Body of pancreas (tissue), 4 donors: Measurements from ENCODE around the gene NEU3. TPM values are rescaled to one million over a fixed set of nuclear protein-coding genes. Genes with fewer than 3 reads are reported as not detected.

Source experiments
- ATAC-seq: fragments of 150-250 bp; one replicate; pipeline ENCODE4 v1.9.1; 2016
- DNase-seq, 4 donors: peaks; one replicate each; pipeline ENCODE4 v3.0.0-alpha.2; 2019
- H3K27ac ChIP-seq, 4 donors: fragments of 200-600 bp; sonication (generic); 1 replicate in 3 of 4; 2 replicates in 1 of 4; pipeline versions ENCODE4 v1.5.1 to v1.6.1; 2016 to 2019; ENCODE audit warnings: mild to moderate bottlenecking in 1 of 4, mixed read lengths in 1 of 4, moderate library complexity in 1 of 4
- H3K27me3 ChIP-seq, 2 donors: fragments of 200-600 bp; sonication (generic); one replicate each; pipeline ENCODE4 v1.6.0; 2016; ENCODE audit warnings: mild to moderate bottlenecking in 1 of 2
- H3K36me3 ChIP-seq, 2 donors: fragments of 200-600 bp; sonication (generic); replicated peaks in 1 of 2; 2 replicates each; pipeline ENCODE4 v1.5.1; 2016; ENCODE audit warnings: low read depth in 2 of 2; ENCODE audit not compliant: insufficient read depth in 1 of 2
- H3K4me1 ChIP-seq: fragments of 200-600 bp; sonication (generic); one replicate; pipeline ENCODE4 v1.6.0; 2016
- H3K4me3 ChIP-seq, 2 donors: fragments of 200-600 bp; sonication (generic); 1 replicate in 1 of 2; 2 replicates in 1 of 2; pipeline ENCODE4 v1.5.1; 2016 to 2019
- H3K9me3 ChIP-seq, 3 donors: fragments of 200-600 bp; sonication (generic); 1 replicate in 2 of 3; 2 replicates in 1 of 3; pipeline ENCODE4 v1.5.1; 2016
- CTCF ChIP-seq, 7 experiments: fragments of 450-650 bp in 4 of 7; fragments of 200-600 bp in 3 of 7; sonication (generic) in 3 of 7; IDR thresholded peaks; one replicate each; pipeline ENCODE4 v1.5.1; 2016 to 2019; ENCODE audit warnings: antibody characterized with exemption in 7 of 7
- POLR2A ChIP-seq, 3 donors: fragments of 450-650 bp; IDR thresholded peaks; one replicate each; pipeline ENCODE4 v1.6.1; 2016; ENCODE audit warnings: antibody characterized with exemption in 3 of 3, mild to moderate bottlenecking in 2 of 3
- WGBS, 2 donors: methylation state at CpG; one replicate each; pipeline ENCODE4 v1.1.5; 2017; 5-methylcytosine and 5-hydroxymethylcytosine counted together
- intact Hi-C: fragments of 100-400 bp; cut with DNase I; formaldehyde crosslinking; loops from one replicate; pipeline ENCODE4 v1.15.1; 2023
- total RNA-seq, 2 donors: library from RNA; depleted of rRNA; stranded (reverse); fragments of >200 nt; gene quantifications; one replicate each; pipeline ENCODE4 v1.1.0, GENCODE V29; 2016

NEU3 gene
- total RNA-seq, 2 donors from 2014 or later, result 1.6 to 8.6 TPM

DNA sequence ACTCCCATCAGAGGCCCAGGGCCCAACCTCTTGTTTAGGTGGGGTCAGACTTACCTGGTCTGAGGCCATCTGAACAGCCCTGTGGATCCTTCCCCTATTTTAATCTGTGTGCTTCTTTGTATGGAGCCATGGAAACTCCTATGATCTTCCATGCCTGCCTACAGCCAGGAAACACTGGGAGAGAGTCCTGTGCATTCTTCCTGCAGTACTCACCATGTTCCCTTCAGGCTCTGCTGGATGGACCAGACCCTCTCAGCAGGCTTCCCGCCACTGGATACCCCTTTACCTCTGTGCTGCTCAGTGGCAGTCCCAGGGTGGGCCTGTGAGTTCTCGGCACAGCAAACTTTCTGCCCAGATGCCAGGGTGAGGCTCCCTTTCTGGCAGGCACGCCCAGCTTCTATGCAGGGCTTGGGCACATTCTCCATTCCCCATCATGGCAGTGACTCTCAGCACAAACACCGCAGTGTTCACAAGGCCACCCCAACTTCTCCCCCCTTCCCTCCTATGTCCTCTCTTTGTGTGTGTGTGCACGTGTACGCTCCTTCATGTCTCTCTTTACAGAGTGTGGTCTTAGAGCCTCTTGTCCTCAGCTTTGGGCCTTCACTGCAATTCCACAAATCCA, 34.8 kb downstream of the NEU3 start:
- ATAC-seq, result no peak
- 86 to 90% methylated on average over 6 of the region's 6 CpGs for WGBS, 2 donors

GRCh38 chr11:75024068-75024449, 35.3 kb downstream of the NEU3 start:
- DNase-seq, result no peak
- H3K36me3 ChIP-seq, result no peaks in the 10 kb centered on the region
- peaks cover 8% of the 10 kb centered on the region for H3K4me1 ChIP-seq
- no peak overlapping the region for H3K27ac ChIP-seq
- no peaks in the 10 kb centered on the region for H3K9me3 ChIP-seq
- no peaks in the 10 kb centered on the region for H3K27me3 ChIP-seq
- intact Hi-C loops, result loop anchor here (10.0 kb wide), 1 partner anchor 221 kb away; the partner anchor contains the start of gene TPBGL
- TF ChIP-seq POLR2A (IDR thresholded peaks at IDR 0.05) (no peak), CTCF (IDR thresholded peaks at IDR 0.05) (no peak)
- H3K4me3 ChIP-seq, result no peak overlapping the region
- ATAC-seq, result no peak
- 83 to 90% methylated on average over 6 of the region's 6 CpGs for WGBS, 2 donors

More for the DNA sequence above, 34.8 kb downstream of the NEU3 start:
- no peaks in the 10 kb centered on the region for H3K27me3 ChIP-seq
- TF ChIP-seq POLR2A (IDR thresholded peaks at IDR 0.05), result no peak
- TF ChIP-seq CTCF (IDR thresholded peaks at IDR 0.05), result no peak
- peaks cover 8% of the 10 kb centered on the region for H3K4me1 ChIP-seq
- no peak overlapping the region for H3K27ac ChIP-seq
- intact Hi-C loops, result loop anchor here (10.0 kb wide), 1 partner anchor 221 kb away; the partner anchor contains the start of gene TPBGL
- H3K4me3 ChIP-seq, result no peak overlapping the region
- DNase-seq, result no peak
- no peaks in the 10 kb centered on the region for H3K9me3 ChIP-seq
- H3K36me3 ChIP-seq, result no peaks in the 10 kb centered on the region

DNA sequence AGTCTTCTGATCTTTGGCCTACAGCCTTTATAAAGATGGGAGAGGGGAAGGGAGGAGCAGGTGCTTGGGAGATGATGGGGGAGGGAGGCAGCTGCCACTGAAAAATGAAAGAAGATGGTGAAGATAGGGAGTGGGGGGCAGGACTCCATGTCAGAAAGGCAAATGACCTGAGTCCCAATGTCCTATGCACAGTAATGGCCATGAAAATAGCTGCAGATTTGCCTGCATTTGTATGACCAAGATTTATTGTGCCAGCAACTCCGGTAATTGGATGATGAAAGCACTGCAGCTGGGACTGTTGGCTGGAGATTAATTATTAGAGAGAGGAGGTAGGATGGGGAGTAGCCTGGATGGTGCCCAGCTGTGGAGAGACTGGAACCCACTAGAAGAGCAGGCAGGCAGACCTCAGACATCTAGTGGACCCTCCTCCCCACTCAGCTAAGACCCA, 36.1 kb downstream of the NEU3 start:
- intact Hi-C loops, result loop anchor here (10.0 kb wide), 1 partner anchor 220 kb away; the partner anchor contains the start of gene TPBGL
- no peaks in the 10 kb centered on the region for H3K9me3 ChIP-seq
- no peaks in the 10 kb centered on the region for H3K36me3 ChIP-seq
- TF ChIP-seq CTCF (IDR thresholded peaks at IDR 0.05) (no peak), POLR2A (IDR thresholded peaks at IDR 0.05) (no peak)
- WGBS, 2 donors, result 33 to 46% methylated on average over 1 of the region's 1 CpG
- no peak overlapping the region for H3K4me3 ChIP-seq
- no peaks in the 10 kb centered on the region for H3K27me3 ChIP-seq
- ATAC-seq (no peak), DNase-seq (no peak)
- no peak overlapping the region for H3K27ac ChIP-seq
- peaks cover 8% of the 10 kb centered on the region for H3K4me1 ChIP-seq

- Histone ChIP-seq H3K9me3 (no peaks in the 10 kb centered on the region), H3K27ac (no peak overlapping the region), H3K36me3 (no peaks in the 10 kb centered on the region), H3K4me3 (no peak overlapping the region), H3K4me1 (peaks cover 8% of the 10 kb centered on the region), H3K27me3 (no peaks in the 10 kb centered on the region)
- no peak for TF ChIP-seq CTCF (IDR thresholded peaks at IDR 0.05)
- no peak for TF ChIP-seq POLR2A (IDR thresholded peaks at IDR 0.05)
- WGBS, 2 donors, result 90 to 100% methylated on average over 1 of the region's 1 CpG
- intact Hi-C loops, result loop anchor here (10.0 kb wide), 1 partner anchor 219 kb away; the partner anchor contains the start of gene TPBGL
- ATAC-seq (no peak), DNase-seq (no peak)
These were observed 36.8 kb downstream of the NEU3 start for GRCh38 chr11:75025561-75025960.

- H3K4me3 ChIP-seq, result no peak overlapping the region
- no peak for DNase-seq
- no peaks in the 10 kb centered on the region for H3K36me3 ChIP-seq
- TF ChIP-seq CTCF (IDR thresholded peaks at IDR 0.05), result no peak
- TF ChIP-seq POLR2A (IDR thresholded peaks at IDR 0.05), result no peak
- no peak overlapping the region for H3K27ac ChIP-seq
- intact Hi-C loops, result loop anchor here (10.0 kb wide), 1 partner anchor 216 kb away; the partner anchor contains the start of gene TPBGL
- H3K4me1 ChIP-seq, result no peaks in the 10 kb centered on the region
- no peaks in the 10 kb centered on the region for H3K9me3 ChIP-seq
- H3K27me3 ChIP-seq, result no peaks in the 10 kb centered on the region
- ATAC-seq, result no peak
These were observed 39.6 kb downstream of the NEU3 start for GRCh38 chr11:75028321-75028720.
